OCI-LY3 (cell line): ENCODE results near the gene ARMH3.
A peak's percentile ranks its signal among the peaks of the same experiment; 100 is the strongest.

ENCODE experiments used
- H2AFZ ChIP-seq: fragments of 200-600, 300-600 bp; shearing (Covaris generic); 2 replicates; pipeline ENCODE4 v1.6.0; 2014; ENCODE audit warnings: antibody characterized with exemption, low read depth, low read length
- H3K27ac ChIP-seq: fragments of 200-600, 300-600 bp; sonication (generic); 2 replicates; pipeline ENCODE4 v1.5.1; 2014; ENCODE audit warnings: mild to moderate bottlenecking, low read length, moderate library complexity, mixed read lengths
- H3K27me3 ChIP-seq: fragments of 200-600, 300-600 bp; sonication (generic); 2 replicates; pipeline ENCODE4 v1.6.1; 2014; ENCODE audit warnings: low read depth, low read length, mixed read lengths
- H3K36me3 ChIP-seq: fragments of 200-600, 300-600 bp; sonication (generic); replicated peaks from 2 replicates; pipeline ENCODE3; 2014; ENCODE audit warnings: low read depth, low read length, mixed read lengths
- H3K4me1 ChIP-seq: fragments of 300-600, 200-600 bp; sonication (generic); 2 replicates; pipeline ENCODE4 v1.6.1; 2014; ENCODE audit warnings: low read length, mixed read lengths
- H3K4me2 ChIP-seq: fragments of 200-600, 300-600 bp; sonication (generic); 2 replicates; pipeline ENCODE4 v1.6.1; 2014; ENCODE audit warnings: low read length, mixed read lengths
- H3K4me3 ChIP-seq: fragments of 300-600, 200-600 bp; sonication (generic); 2 replicates; pipeline ENCODE4 v1.5.1; 2014; ENCODE audit warnings: antibody characterized with exemption, mild to moderate bottlenecking, low read length, moderate library complexity
- H3K79me2 ChIP-seq: fragments of 300-600, 200-600 bp; shearing (Covaris generic); 2 replicates; pipeline ENCODE4 v1.6.1; 2014; ENCODE audit warnings: mild to moderate bottlenecking, low read length, mixed read lengths
- H3K9ac ChIP-seq: fragments of 300-600, 200-600 bp; shearing (Covaris generic); 2 replicates; pipeline ENCODE4 v1.6.0; 2014; ENCODE audit warnings: mild to moderate bottlenecking, low read length, moderate library complexity
- H3K9me3 ChIP-seq: fragments of 200-600, 300-600 bp; shearing (Covaris generic); 2 replicates; pipeline ENCODE4 v1.6.1; 2014; ENCODE audit warnings: low read length, mixed read lengths; ENCODE audit not compliant: insufficient read depth
- H4K20me1 ChIP-seq: fragments of 200-600, 300-600 bp; sonication (generic); 2 replicates; pipeline ENCODE4 v1.6.1; 2016; ENCODE audit warnings: low read length, mixed read lengths; ENCODE audit not compliant: insufficient read depth
- CTCF ChIP-seq: fragments of 200-600, 300-600 bp; sonication (generic); IDR thresholded peaks from 2 replicates; pipeline ENCODE4 v1.5.1; 2014; ENCODE audit warnings: antibody characterized with exemption, low read length, low read depth
- EZH2phosphoT487 ChIP-seq: fragments of 200-600 bp; shearing (Covaris generic); IDR thresholded peaks from 2 replicates; pipeline ENCODE4 v1.6.1; 2018; ENCODE audit warnings: antibody characterized with exemption, mixed run types, low read depth

The ARMH3 gene

GRCh38 chr10:101840102-101840684, 215.8 kb downstream of the ARMH3 start:
- Histone ChIP-seq H3K4me1 (peaks cover 35% of the 10 kb centered on the region), H3K27me3 (no peaks in the 10 kb centered on the region), H3K9me3 (no peaks in the 10 kb centered on the region), H3K36me3 (no peaks in the 10 kb centered on the region), H2AFZ (no peak overlapping the region), H3K4me3 (peak overlapping the region; percentile 78), H3K79me2 (no peaks in the 10 kb centered on the region; the same call in 1 of the 2 replicates), H3K4me2 (peak overlapping the region; percentile 95), H3K27ac (no peak overlapping the region), H4K20me1 (no peaks in the 10 kb centered on the region; the same call in 1 of the 2 replicates), H3K9ac (peak overlapping the region; percentile 58)
- TF ChIP-seq EZH2phosphoT487 (no peak), CTCF (no peak)

DNA sequence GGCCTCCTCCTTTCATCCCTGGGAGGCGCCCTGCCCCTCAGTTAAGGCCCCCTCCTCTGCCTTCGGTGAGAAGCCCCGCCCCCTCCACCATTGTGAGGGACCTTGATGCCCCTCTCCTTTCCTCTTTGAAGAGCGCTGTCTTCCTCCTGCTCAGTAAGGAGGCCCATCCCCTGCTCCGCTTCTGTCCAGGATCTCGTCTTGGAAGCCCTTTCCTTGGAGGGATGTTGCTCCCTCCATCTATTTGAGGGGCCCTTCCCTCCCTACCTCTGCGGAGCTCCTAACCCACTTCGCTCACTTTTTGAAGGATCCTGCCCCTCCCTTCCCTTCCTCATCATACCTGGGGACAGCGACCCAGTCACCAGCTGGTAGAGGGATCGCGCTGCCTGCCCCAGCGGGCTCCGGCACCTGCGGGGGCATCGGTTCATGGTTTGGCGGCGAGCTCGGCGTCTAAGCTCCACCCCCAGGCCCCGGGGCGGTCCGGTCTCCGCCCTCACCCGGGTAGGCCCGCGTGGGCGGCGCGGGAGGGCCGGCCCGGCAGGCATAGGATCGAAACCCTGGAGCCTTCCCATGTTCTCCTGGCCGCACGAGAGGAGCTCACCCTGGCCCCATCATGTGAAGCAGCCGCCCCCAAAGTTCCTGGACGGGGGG, 216.4 kb downstream of the ARMH3 start:
- Histone ChIP-seq H3K27ac (no peak overlapping the region), H3K27me3 (no peaks in the 10 kb centered on the region), H3K9ac (peak overlapping the region; percentile 58), H3K9me3 (no peaks in the 10 kb centered on the region), H3K36me3 (no peaks in the 10 kb centered on the region), H3K4me2 (peak overlapping the region; percentile 95), H3K79me2 (no peaks in the 10 kb centered on the region; the same call in 1 of the 2 replicates), H3K4me3 (peak overlapping the region; percentile 78), H4K20me1 (no peaks in the 10 kb centered on the region; the same call in 1 of the 2 replicates), H2AFZ (no peak overlapping the region; the same call in 1 of the 2 replicates), H3K4me1 (peaks cover 35% of the 10 kb centered on the region)
- no peak for TF ChIP-seq EZH2phosphoT487
- no peak for TF ChIP-seq CTCF

GRCh38 chr10:101839002-101839401, 217.0 kb downstream of the ARMH3 start:
- no peaks in the 10 kb centered on the region for H3K27me3 ChIP-seq
- no peaks in the 10 kb centered on the region for H3K9me3 ChIP-seq
- H2AFZ ChIP-seq = no peak overlapping the region
- TF ChIP-seq EZH2phosphoT487 = no peak
- TF ChIP-seq CTCF = no peak
- H3K9ac ChIP-seq = no peak overlapping the region
- H3K4me3 ChIP-seq = peak overlapping the region; percentile 78; the same call in 1 of the 2 replicates
- H3K4me2 ChIP-seq = peak overlapping the region; percentile 95
- no peaks in the 10 kb centered on the region for H3K36me3 ChIP-seq
- no peak overlapping the region for H3K27ac ChIP-seq
- H4K20me1 ChIP-seq = no peaks in the 10 kb centered on the region; the same call in 1 of the 2 replicates
- H3K4me1 ChIP-seq = peaks cover 29% of the 10 kb centered on the region
- no peaks in the 10 kb centered on the region; the same call in 1 of the 2 replicates for H3K79me2 ChIP-seq

DNA sequence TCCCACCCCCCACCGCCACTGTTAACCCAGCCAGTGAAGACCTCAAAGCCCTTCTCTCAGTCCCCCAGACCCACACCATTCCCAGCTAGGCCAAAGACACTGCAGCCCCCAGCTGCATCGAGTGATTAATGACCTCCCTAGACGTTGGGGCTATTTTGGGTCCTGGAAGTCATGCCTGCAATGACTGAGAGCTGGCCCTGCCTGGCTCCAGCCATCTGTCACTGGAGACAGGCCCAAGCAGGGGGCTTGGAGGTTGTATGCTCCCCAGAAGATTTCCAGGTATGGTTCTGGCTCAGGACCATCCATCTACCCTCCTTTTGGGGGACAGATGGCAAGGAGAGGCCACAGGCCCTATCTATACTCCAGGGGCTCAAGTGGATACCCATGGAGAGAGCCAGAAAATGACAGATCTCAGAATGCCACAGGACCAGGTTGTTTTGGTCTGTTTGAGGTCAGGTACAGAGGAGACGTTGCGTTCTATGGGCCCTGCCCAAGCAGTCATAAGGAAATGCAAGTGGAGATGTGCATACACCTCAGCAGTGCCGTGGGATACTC, 217.5 kb downstream of the ARMH3 start:
- Histone ChIP-seq H3K4me1 (peaks cover 29% of the 10 kb centered on the region), H2AFZ (no peak overlapping the region), H3K27me3 (no peaks in the 10 kb centered on the region), H3K27ac (no peak overlapping the region), H3K36me3 (no peaks in the 10 kb centered on the region), H3K79me2 (no peaks in the 10 kb centered on the region; the same call in 1 of the 2 replicates), H3K9me3 (no peaks in the 10 kb centered on the region), H3K9ac (no peak overlapping the region), H3K4me2 (no peak overlapping the region), H4K20me1 (no peaks in the 10 kb centered on the region; the same call in 1 of the 2 replicates), H3K4me3 (no peak overlapping the region)
- TF ChIP-seq EZH2phosphoT487 = no peak
- TF ChIP-seq CTCF = no peak
